ENCODE data around the gene GPR83.
"Not testable (repeated sequence)": the region's sequence is repeated elsewhere in the genome, so short reads cannot be mapped to it uniquely, and the experiment has no call there.

GPR83 gene

DNA sequence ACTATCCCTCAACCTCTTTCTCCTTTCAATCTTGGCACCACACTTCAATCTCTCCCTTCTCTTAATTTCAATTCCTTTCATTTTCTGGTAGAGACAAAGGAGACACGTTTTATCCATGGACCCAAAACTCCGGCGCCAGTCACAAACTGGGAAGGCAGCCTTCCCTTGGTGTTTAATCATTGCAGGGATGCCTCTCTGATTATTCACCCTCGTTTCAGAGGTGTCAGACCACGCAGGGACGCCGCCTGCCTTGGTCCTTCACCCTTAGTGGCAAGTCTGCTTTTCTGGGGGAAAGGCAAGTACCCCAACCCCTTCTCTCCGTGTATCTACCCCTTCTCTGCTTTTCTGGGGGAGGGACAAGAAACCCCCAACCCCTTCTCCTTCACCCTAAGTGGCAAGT is 54.9 kb downstream of the GPR83 start:
- not testable (repeated sequence) for H3K27me3 ChIP-seq (ENCODE audit: control insufficient read depth in 1 of 2, insufficient read depth in 1 of 2, low read length in 2 of 2); H2BK5ac ChIP-seq (ENCODE audit: low read depth, low read length, poor library complexity, severe bottlenecking); H3K4me1 ChIP-seq (ENCODE audit: control insufficient read depth, insufficient read depth, low read depth, low read length); H3K4ac ChIP-seq (ENCODE audit: low read depth in 1 of 2, low read length in 2 of 2); H3K23ac ChIP-seq (ENCODE audit: low read length in 2 of 2); H3K9ac ChIP-seq (ENCODE audit: low read length); H2AK5ac ChIP-seq (ENCODE audit: low read length, severe bottlenecking); H3K4me3 ChIP-seq (ENCODE audit: insufficient read depth in 1 of 2, low read depth in 1 of 2, low read length in 2 of 2); H3K36me3 ChIP-seq (ENCODE audit: control insufficient read depth in 1 of 2, insufficient read depth in 2 of 2, low read depth in 1 of 2, low read length in 2 of 2); H3K27ac ChIP-seq (ENCODE audit: low read length, poor library complexity, severe bottlenecking); H2AFZ ChIP-seq (ENCODE audit: low read depth, low read length); H4K8ac ChIP-seq (ENCODE audit: low read length); H3K14ac ChIP-seq (ENCODE audit: low read length in 2 of 2); H3K9me3 ChIP-seq (ENCODE audit: control insufficient read depth, low read length); H3K4me2 ChIP-seq (ENCODE audit: low read length, poor library complexity, severe bottlenecking); DNase-seq; H2BK12ac ChIP-seq (ENCODE audit: low read length in 2 of 2); H2BK15ac ChIP-seq (ENCODE audit: low read depth, poor library complexity, severe bottlenecking); H4K91ac ChIP-seq (ENCODE audit: low read length); H3K18ac ChIP-seq (ENCODE audit: low read depth in 1 of 2, low read length in 2 of 2); H2BK120ac ChIP-seq (ENCODE audit: low read depth, low read length); H3K79me1 ChIP-seq (replicated peaks; ENCODE audit: low read length, poor library complexity, severe bottlenecking)
- WGBS, result 57% methylated on average over 8 of the region's 8 CpGs

DNA sequence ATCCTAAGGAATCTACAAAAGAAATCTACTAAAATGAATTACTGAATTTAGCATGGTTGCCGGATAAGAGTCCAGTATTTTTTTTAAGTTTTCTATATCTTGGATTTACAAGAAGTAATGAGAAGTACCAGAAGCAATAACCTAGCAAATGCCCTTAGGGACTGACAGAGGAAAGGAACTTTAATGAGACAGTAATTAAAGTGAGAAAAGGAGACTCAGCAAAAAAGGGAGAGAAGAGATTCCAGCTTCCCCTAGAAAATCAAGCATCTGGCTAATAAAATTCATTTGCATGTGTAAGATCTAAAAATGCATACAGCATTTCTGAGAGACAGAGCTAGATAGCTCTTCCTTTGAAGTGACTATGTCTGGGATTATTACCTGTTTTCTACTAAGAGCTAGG is 57.7 kb downstream of the GPR83 start:
- Histone ChIP-seq H3K27ac (ENCODE audit: low read length, poor library complexity, severe bottlenecking) (no peak overlapping the region), H3K4me1 (ENCODE audit: control insufficient read depth, insufficient read depth, low read depth, low read length) (no peaks in the 10 kb centered on the region), H3K9ac (ENCODE audit: low read length) (no peak overlapping the region), H2AFZ (ENCODE audit: low read depth, low read length) (no peak overlapping the region), H3K79me1 (replicated peaks; ENCODE audit: low read length, poor library complexity, severe bottlenecking) (no peaks in the 10 kb centered on the region), H3K4me2 (ENCODE audit: low read length, poor library complexity, severe bottlenecking) (no peak overlapping the region), H3K4ac (ENCODE audit: low read depth in 1 of 2, low read length in 2 of 2) (no peak overlapping the region), H2BK5ac (ENCODE audit: low read depth, low read length, poor library complexity, severe bottlenecking) (no peak overlapping the region), H2BK120ac (ENCODE audit: low read depth, low read length) (no peak overlapping the region), H4K91ac (ENCODE audit: low read length) (no peak overlapping the region), H3K23ac (ENCODE audit: low read length in 2 of 2) (no peak overlapping the region), H3K27me3 (ENCODE audit: control insufficient read depth in 1 of 2, insufficient read depth in 1 of 2, low read length in 2 of 2) (peaks cover 0 to 8% of the 10 kb centered on the region in 2 experiments), H2BK15ac (ENCODE audit: low read depth, poor library complexity, severe bottlenecking) (no peak overlapping the region), H2BK12ac (ENCODE audit: low read length in 2 of 2) (no peak overlapping the region), H2AK5ac (ENCODE audit: low read length, severe bottlenecking) (no peak overlapping the region), H3K9me3 (ENCODE audit: control insufficient read depth, low read length) (no peaks in the 10 kb centered on the region), H3K4me3 (ENCODE audit: insufficient read depth in 1 of 2, low read depth in 1 of 2, low read length in 2 of 2) (no peak overlapping the region), H3K36me3 (ENCODE audit: control insufficient read depth in 1 of 2, insufficient read depth in 2 of 2, low read depth in 1 of 2, low read length in 2 of 2) (no peaks in the 10 kb centered on the region), H3K14ac (ENCODE audit: low read length in 2 of 2) (no peak overlapping the region), H4K8ac (ENCODE audit: low read length) (no peak overlapping the region), H3K18ac (ENCODE audit: low read depth in 1 of 2, low read length in 2 of 2) (no peak overlapping the region)
- no CpG with 5 or more reads among the region's 1 CpG for WGBS
- no peak for DNase-seq

DNA sequence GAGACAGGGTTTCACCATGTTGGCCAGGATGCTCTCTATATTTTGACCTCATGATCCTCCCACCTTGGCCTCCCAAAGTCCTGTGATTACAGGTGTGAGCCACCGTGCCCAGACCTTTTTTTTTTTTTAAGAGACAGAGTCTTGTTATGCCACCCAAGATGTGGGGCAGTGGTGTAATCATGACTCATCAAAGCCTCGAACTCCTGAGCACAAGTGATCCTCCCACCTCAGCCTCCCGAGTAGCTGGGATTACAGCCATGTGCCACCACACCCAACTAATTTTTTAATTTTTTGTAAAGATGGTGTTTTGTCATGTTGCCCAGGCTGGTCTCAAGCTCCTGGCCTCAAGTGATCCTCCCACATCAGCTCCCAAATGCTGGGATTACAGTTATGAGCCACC is 59.0 kb downstream of the GPR83 start:
- Histone ChIP-seq H3K79me1 (replicated peaks; ENCODE audit: low read length, poor library complexity, severe bottlenecking) (no peaks in the 10 kb centered on the region), H3K9ac (ENCODE audit: low read length) (no peak overlapping the region), H3K27ac (ENCODE audit: low read length, poor library complexity, severe bottlenecking) (no peak overlapping the region), H3K4me1 (ENCODE audit: control insufficient read depth, insufficient read depth, low read depth, low read length) (no peaks in the 10 kb centered on the region), H3K23ac (ENCODE audit: low read length in 2 of 2) (no peak overlapping the region), H4K8ac (ENCODE audit: low read length) (no peak overlapping the region), H2AK5ac (ENCODE audit: low read length, severe bottlenecking) (no peak overlapping the region), H2BK5ac (ENCODE audit: low read depth, low read length, poor library complexity, severe bottlenecking) (no peak overlapping the region), H4K91ac (ENCODE audit: low read length) (no peak overlapping the region), H3K14ac (ENCODE audit: low read length in 2 of 2) (no peak overlapping the region), H2BK15ac (ENCODE audit: low read depth, poor library complexity, severe bottlenecking) (no peak overlapping the region), H3K4me2 (ENCODE audit: low read length, poor library complexity, severe bottlenecking) (no peak overlapping the region), H3K4ac (ENCODE audit: low read depth in 1 of 2, low read length in 2 of 2) (no peak overlapping the region), H2BK12ac (ENCODE audit: low read length in 2 of 2) (no peak overlapping the region), H3K36me3 (ENCODE audit: control insufficient read depth in 1 of 2, insufficient read depth in 2 of 2, low read depth in 1 of 2, low read length in 2 of 2) (no peaks in the 10 kb centered on the region), H3K18ac (ENCODE audit: low read depth in 1 of 2, low read length in 2 of 2) (no peak overlapping the region), H3K4me3 (ENCODE audit: insufficient read depth in 1 of 2, low read depth in 1 of 2, low read length in 2 of 2) (no peak overlapping the region), H2AFZ (ENCODE audit: low read depth, low read length) (no peak overlapping the region), H3K9me3 (ENCODE audit: control insufficient read depth, low read length) (no peaks in the 10 kb centered on the region), H2BK120ac (ENCODE audit: low read depth, low read length) (no peak overlapping the region), H3K27me3 (ENCODE audit: control insufficient read depth in 1 of 2, insufficient read depth in 1 of 2, low read length in 2 of 2) (peaks cover 0 to 10% of the 10 kb centered on the region in 2 experiments)
- no peak for DNase-seq
- no CpG with 5 or more reads among the region's 3 CpGs for WGBS

DNA sequence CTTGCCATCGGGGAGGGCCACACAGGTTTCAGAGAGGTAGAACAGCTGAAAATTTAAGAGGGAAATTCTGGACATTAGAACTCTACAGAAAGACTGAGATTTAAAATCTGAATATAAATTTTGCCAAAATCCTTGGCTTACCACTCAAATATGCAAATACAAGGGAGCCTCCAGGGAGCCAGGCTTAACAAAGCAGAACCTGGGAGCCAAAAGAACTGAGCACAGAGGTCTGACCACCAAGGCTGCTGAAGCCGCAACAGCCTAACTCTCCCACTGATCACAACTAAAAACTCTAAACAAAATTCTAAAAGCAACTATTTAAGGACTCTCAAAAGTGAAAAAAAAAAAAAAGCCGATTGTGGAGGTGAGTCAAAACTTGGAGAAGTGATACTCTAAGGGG is 62.6 kb downstream of the GPR83 start:
- Histone ChIP-seq H3K4me2 (ENCODE audit: low read length, poor library complexity, severe bottlenecking) (no peak overlapping the region), H4K8ac (ENCODE audit: low read length) (no peak overlapping the region), H3K27ac (ENCODE audit: low read length, poor library complexity, severe bottlenecking) (no peak overlapping the region), H3K9me3 (ENCODE audit: control insufficient read depth, low read length) (no peaks in the 10 kb centered on the region), H2BK5ac (ENCODE audit: low read depth, low read length, poor library complexity, severe bottlenecking) (no peak overlapping the region), H3K9ac (ENCODE audit: low read length) (no peak overlapping the region), H3K36me3 (ENCODE audit: control insufficient read depth in 1 of 2, insufficient read depth in 2 of 2, low read depth in 1 of 2, low read length in 2 of 2) (no peaks in the 10 kb centered on the region), H2BK120ac (ENCODE audit: low read depth, low read length) (no peak overlapping the region), H3K14ac (ENCODE audit: low read length in 2 of 2) (no peak overlapping the region), H3K4me1 (ENCODE audit: control insufficient read depth, insufficient read depth, low read depth, low read length) (no peaks in the 10 kb centered on the region), H3K79me1 (replicated peaks; ENCODE audit: low read length, poor library complexity, severe bottlenecking) (no peaks in the 10 kb centered on the region), H3K27me3 (ENCODE audit: control insufficient read depth in 1 of 2, insufficient read depth in 1 of 2, low read length in 2 of 2) (peaks cover 0 to 5% of the 10 kb centered on the region in 2 experiments), H3K18ac (ENCODE audit: low read depth in 1 of 2, low read length in 2 of 2) (no peak overlapping the region), H3K23ac (ENCODE audit: low read length in 2 of 2) (no peak overlapping the region), H2BK12ac (ENCODE audit: low read length in 2 of 2) (no peak overlapping the region), H2BK15ac (ENCODE audit: low read depth, poor library complexity, severe bottlenecking) (no peak overlapping the region), H4K91ac (ENCODE audit: low read length) (no peak overlapping the region), H3K4me3 (ENCODE audit: insufficient read depth in 1 of 2, low read depth in 1 of 2, low read length in 2 of 2) (no peak overlapping the region), H2AK5ac (ENCODE audit: low read length, severe bottlenecking) (no peak overlapping the region), H2AFZ (ENCODE audit: low read depth, low read length) (no peak overlapping the region), H3K4ac (ENCODE audit: low read depth in 1 of 2, low read length in 2 of 2) (no peak overlapping the region)
- DNase-seq, result no peak
- WGBS, result 60% methylated on average over 2 of the region's 3 CpGs

Data from mesenchymal stem cell (in vitro differentiated cells and primary cell).